ENCODE measurements around the gene SYNGR3. TPM values are rescaled to one million over a fixed set of nuclear protein-coding genes. Genes with fewer than 3 reads are reported as not detected.

The SYNGR3 gene
- total RNA-seq, 1 experiment from 2014 or later = 11.9 TPM

DNA sequence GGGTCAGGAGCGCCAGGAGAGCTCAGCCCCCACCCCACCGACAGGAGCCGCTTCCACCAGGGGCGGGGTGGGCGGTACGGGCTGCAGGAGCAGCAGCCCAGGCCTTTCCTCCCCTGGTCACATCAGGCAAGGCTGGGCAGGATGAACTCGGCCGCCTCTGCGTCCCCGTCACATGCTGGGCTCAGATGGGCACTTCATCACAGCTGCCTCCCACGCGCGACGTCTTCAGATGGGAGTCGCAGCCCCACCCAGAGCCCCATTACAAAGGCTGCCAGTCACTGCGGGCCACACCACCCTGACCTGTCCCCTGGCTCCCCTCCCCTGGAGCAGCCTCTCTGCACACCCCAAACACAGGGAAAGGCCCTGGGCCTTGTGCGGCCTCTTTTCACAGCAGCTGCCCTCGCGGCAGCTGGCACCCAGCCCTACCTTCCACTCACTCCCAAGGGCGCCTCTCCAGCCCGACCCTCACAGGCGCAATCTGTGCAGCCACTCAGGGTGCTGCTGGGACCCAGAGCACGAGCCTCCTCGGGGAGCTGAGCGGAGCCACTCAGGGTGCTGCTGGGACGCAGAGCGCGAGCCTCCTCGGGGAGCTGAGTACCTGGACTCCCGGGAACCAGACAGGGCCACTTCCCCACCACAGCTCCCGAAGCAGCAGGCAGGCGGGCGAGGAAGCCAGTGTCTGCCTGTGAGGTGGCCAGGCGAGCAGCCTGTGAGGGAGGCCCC lies 15.2 kb downstream of the SYNGR3 start:
- Histone ChIP-seq H3K4ac (ENCODE audit: low read depth, low read length) (no peak overlapping the region), H4K8ac (replicated peaks; ENCODE audit: insufficient read length, low read depth, low read length) (no peak overlapping the region), H3K23ac (ENCODE audit: insufficient read length, low read depth, low read length) (no peak overlapping the region), H3K14ac (ENCODE audit: insufficient read depth, low read length) (no peak overlapping the region), H3K9me3 (ENCODE audit: control insufficient read depth, low read depth, low read length) (no peaks in the 10 kb centered on the region), H2BK20ac (ENCODE audit: low read depth, low read length, poor library complexity, severe bottlenecking) (no peak overlapping the region), H2BK12ac (ENCODE audit: insufficient read length, low read depth, low read length) (no peak overlapping the region), H3T11ph (ENCODE audit: low read length) (no peak overlapping the region), H3K79me1 (ENCODE audit: insufficient read depth, low read depth, low read length, poor library complexity, severe bottlenecking) (peaks cover 24% of the 10 kb centered on the region), H3K4me1 (ENCODE audit: insufficient read depth, low read length) (peaks cover 2% of the 10 kb centered on the region; the same call in 1 of the 2 replicates), H4K20me1 (ENCODE audit: control insufficient read depth, insufficient read depth, insufficient read length) (no peaks in the 10 kb centered on the region), H2BK5ac (ENCODE audit: insufficient read length, low read length) (no peak overlapping the region), H3K27ac (ENCODE audit: insufficient read length, low read depth, low read length) (no peak overlapping the region), H3K4me2 (ENCODE audit: insufficient read depth, insufficient read length, low read length) (no peak overlapping the region), H3K27me3 (ENCODE audit: insufficient read depth, low read length) (no peaks in the 10 kb centered on the region), H2AK5ac (ENCODE audit: insufficient read length, low read length) (no peak overlapping the region), H2AFZ (ENCODE audit: low read length) (no peak overlapping the region), H3K79me2 (ENCODE audit: insufficient read depth, low read length) (peaks cover 26% of the 10 kb centered on the region; the same call in 1 of the 2 replicates), H2BK15ac (ENCODE audit: low read depth, low read length) (no peak overlapping the region), H4K5ac (ENCODE audit: insufficient read length, low read depth, low read length) (no peak overlapping the region), H3K56ac (ENCODE audit: insufficient read length, low read depth, low read length) (no peak overlapping the region), H3K23me2 (ENCODE audit: insufficient read length, low read depth, low read length, poor library complexity, severe bottlenecking) (peaks cover 6% of the 10 kb centered on the region), H4K91ac (ENCODE audit: insufficient read length, low read depth, low read length) (no peak overlapping the region), H2BK120ac (ENCODE audit: low read depth, low read length, poor library complexity, severe bottlenecking) (no peak overlapping the region), H3K18ac (ENCODE audit: insufficient read length, low read depth, low read length) (no peak overlapping the region), H3K9ac (ENCODE audit: extremely low read depth, insufficient read length, low read length) (no peak overlapping the region)
- DNase-seq = no peak
- Mint-ChIP-seq H3K27ac (peak overlapping the region in 1 of 3 experiments; percentile 28; a peak in 1 of 7 replicates), H3K4me3 (no peak overlapping the region), H3K4me1 (peaks cover 18 to 30% of the 10 kb centered on the region in 2 experiments), H3K36me3 (ENCODE audit: insufficient read depth in 1 of 3, low read depth in 3 of 3) (peaks cover 18 to 39% (median 38%) of the 10 kb centered on the region in 3 experiments), H3K27me3 (ENCODE audit: low read depth) (no peaks in the 10 kb centered on the region), H3K9me3 (no peaks in the 10 kb centered on the region; a peak in 1 of 5 replicates)
- no CpG with 5 or more reads among the region's 34 CpGs for WGBS (ENCODE audit: extremely low coverage, insufficient read length, low lambda C conversion rate)
- TF ChIP-seq, protein P1, sequence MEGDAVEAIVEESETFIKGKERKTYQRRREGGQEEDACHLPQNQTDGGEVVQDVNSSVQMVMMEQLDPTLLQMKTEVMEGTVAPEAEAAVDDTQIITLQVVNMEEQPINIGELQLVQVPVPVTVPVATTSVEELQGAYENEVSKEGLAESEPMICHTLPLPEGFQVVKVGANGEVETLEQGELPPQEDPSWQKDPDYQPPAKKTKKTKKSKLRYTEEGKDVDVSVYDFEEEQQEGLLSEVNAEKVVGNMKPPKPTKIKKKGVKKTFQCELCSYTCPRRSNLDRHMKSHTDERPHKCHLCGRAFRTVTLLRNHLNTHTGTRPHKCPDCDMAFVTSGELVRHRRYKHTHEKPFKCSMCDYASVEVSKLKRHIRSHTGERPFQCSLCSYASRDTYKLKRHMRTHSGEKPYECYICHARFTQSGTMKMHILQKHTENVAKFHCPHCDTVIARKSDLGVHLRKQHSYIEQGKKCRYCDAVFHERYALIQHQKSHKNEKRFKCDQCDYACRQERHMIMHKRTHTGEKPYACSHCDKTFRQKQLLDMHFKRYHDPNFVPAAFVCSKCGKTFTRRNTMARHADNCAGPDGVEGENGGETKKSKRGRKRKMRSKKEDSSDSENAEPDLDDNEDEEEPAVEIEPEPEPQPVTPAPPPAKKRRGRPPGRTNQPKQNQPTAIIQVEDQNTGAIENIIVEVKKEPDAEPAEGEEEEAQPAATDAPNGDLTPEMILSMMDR (conservative IDR thresholded peaks at IDR 0.05) = no peak
